Left ventricle myocardium superior (tissue), 1 donor: ENCODE measurements around the gene PDIA4. TPM values are rescaled to one million over a fixed set of nuclear protein-coding genes. Genes with fewer than 3 reads are reported as not detected.
"Not testable (repeated sequence)": the region's sequence is repeated elsewhere in the genome, so short reads cannot be mapped to it uniquely, and the experiment has no call there.

Source experiments
- ATAC-seq: fragments of 200-7000 bp; cut with Tn5 transposase; one replicate; pipeline ENCODE4 v1.9.1; 2020; ENCODE audit warnings: mild to moderate bottlenecking, moderate library complexity
- DNase-seq: peaks from one replicate; pipeline ENCODE4 v3.0.0-alpha.2; 2020
- intact Hi-C: fragments of 100-400 bp; cut with micrococcal nuclease; formaldehyde crosslinking; loops from one replicate; pipeline ENCODE4 v1.11.0; 2022
- total RNA-seq: library from RNA; stranded (reverse); fragmentation: NEBNext Ultra II Directional; extraction: Animal tissue kit (Norgen Biotek cat#: 25700); gene quantifications from one replicate; pipeline ENCODE4 v1.2.1, GENCODE V29; 2021
- donor health status: DM: no; HTN: yes; CAD: no; lungs with severe emphysema.

PDIA4 gene
- total RNA-seq, 1 donor from 2014 or later: 35.1 TPM

DNA sequence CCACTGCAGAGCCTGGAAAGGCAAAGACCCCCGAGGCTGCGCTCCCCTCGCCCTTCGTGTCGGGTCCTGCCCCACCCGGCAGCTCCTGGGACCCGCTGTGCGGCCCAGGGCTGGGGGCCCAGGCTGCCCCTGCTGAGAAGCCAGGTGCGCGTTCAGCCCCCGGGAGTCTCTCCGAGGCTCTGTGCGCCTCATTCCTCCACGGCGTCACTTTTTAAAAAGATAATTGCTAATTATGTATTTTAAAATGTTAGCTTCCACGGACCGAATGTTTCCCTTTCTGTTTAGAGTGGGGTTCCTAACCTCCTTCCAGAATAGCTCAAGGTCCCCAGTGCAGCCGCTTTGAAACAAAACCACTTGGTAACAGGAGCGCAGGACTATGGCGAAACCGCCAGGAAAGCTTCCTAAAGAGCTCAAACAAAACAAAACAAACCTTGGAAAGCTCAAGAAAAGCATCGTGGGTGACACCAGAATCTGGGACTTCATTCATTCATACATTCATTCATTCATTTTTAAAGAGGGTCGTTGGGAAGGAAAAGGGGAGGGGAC is 45.6 kb downstream of the PDIA4 start:
- ATAC-seq (no peak), DNase-seq (no peak)
- intact Hi-C loops: no loop called here

DNA sequence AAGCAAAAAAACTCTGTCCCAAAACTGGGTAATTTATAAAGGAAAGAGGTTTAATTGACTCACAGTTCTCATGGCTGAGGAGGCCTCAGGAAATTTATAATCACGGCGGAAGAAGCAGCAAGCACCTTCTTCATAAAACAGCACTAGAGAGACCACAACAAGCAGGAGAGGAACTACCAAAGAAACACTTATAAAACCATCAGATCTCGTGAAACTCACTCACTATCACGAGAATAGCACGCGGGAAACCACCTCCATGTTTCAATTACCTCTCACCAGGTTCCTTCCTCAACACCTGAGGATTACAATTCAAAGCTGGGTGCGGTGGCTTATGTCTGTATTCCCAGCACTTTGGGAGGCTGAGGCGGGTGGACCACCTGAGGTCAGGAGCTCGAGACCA is 48.5 kb downstream of the PDIA4 start:
- ATAC-seq: no peak
- DNase-seq: no peak
- intact Hi-C loops: no loop called here

DNA sequence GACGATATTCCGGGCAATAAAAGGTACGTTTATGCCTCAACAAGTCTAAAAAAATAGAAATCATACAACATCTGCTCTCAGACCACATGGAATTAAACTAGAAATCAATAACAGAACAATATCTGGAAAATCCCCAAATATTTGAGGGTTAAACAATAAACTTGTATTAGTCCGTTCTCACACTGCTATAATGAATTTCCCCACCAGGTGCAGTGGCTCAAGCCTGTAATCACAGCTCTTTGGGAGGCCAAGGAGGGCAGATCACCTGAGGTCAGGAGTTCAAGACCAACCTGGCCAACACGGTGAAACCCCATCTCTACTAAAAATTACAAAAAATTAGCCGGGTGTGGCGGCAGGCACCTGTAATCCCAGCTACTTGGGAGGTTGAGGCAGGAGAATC is 49.2 kb downstream of the PDIA4 start:
- ATAC-seq, intact Hi-C loops, DNase-seq: not testable (repeated sequence)

DNA sequence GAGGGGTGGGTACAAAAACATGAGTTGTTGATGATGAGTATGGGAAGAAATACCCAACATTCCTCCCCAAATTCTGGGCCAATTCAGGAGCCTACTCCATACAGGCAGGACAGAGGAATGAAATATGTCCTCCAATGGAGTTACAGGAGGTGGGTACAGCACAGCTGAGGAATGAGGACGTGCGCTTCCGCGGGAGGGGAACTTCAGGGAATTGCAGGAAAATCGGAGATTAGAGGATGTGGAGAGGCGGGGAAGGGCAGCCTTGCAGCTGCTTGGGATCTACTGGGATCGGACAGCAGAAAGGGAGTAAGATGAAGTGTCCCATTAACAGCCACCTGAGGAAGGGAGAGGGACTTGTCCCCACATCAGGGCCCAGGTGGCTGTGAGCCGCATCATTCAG is 50.2 kb downstream of the PDIA4 start:
- DNase-seq: no peak
- ATAC-seq: no peak
- intact Hi-C loops: no loop called here

DNA sequence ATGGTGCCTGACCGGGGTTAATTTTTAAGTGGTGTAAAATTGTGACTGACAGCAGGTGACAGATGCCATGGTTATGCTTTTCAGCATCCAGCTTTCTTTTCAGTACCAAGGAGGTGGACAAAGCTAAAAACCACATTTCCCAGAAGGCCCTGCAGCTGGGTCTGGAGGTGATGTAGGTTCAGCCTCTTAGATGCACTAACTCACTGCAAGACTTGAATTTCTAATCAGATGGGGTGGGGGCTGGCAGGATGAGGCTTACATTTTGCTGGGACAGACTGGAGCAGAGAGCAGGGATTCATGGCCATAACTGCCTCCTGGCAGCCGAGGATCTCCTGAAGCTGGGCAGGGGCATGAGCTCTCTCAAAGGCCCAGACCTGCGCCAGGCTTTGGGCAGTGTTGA is 52.4 kb downstream of the PDIA4 start:
- ATAC-seq: no peak
- intact Hi-C loops: no loop called here

DNA sequence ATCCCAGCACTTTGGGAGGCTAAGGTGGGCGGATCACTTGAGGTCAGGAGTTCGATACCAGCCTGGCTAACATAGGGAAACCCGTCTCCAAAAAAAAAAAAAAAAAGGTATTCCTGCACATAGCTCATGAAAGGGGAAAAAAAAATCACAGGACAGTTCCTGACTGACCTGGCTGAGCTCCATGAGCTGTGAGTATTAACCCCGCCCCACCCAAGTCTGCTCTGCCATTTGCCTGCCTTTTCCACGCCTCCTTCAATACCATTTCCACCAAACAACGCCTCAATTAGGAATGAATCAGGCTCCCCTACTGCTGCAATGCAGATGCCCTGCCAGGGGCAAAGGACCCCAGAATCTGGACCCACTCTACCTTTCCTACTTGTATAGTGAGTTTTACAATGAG is 55.0 kb downstream of the PDIA4 start:
- DNase-seq (no peak), ATAC-seq (no peak)
- intact Hi-C loops: no loop called here

More for the DNA sequence above, 52.4 kb downstream of the PDIA4 start:
- no peak for DNase-seq

DNA sequence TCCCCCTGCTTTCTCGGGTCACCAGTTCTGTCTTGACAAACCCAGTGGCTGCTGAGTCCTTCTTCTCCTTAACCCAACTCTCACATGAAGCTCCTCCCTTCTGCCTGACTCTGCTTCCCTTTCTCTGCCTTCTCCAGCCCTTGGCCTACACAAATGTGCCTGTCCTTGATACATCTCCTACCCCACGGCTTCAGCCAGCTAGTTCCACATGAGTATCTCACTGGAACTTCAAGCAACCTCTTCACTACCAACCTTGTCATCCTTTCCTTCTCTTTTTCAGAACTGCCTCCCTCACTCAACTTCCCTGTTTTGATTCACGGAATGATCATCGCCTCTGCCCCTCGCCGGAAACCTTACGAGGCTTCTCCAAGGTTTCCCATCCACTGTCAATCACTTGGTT is 55.9 kb downstream of the PDIA4 start:
- intact Hi-C loops: no loop called here
- no peak for ATAC-seq
- no peak for DNase-seq

DNA sequence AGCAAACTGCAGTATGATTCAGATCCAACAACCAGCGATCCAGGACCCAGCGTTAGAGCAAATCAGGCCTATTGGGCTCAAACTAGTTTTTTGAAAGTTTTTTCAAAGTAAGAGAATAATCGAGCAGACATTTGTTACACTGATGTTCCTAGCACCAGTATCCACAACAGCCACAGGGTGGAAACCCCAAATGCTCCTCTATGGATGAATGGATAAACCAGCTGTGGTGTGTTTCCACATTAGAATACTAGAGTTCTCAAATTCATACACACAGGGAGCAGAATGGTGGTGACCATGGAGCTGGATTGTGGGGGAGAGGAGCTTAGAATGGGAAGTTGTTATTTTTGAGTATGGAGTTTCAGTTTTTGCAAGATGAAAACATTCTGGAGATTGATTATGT is 60.7 kb downstream of the PDIA4 start:
- ATAC-seq (no peak), DNase-seq (no peak)
- intact Hi-C loops: loop anchor here (10.0 kb wide), 1 partner anchor 463 kb away; no protein-coding TSS in a partner anchor

DNA sequence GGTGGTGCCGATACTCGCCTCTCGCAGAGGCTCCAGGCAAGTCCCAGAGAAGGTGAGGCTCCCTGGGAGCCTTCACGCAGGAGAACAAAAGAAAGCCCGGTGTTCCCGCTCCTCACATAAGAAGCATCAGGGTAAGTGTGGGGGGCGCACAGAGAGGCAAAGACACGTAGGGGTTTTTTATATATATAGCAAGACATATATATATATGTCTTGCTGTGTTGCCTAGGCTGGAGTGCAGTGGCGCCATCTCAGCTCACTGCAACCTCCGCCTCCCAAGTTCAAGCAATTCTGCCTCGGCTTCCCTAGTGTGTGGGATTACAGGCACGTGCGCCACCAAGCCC is 61.3 kb downstream of the PDIA4 start:
- ATAC-seq (no peak), DNase-seq (no peak)
- intact Hi-C loops: loop anchor here (10.0 kb wide), 1 partner anchor 462 kb away; no protein-coding TSS in a partner anchor

DNA sequence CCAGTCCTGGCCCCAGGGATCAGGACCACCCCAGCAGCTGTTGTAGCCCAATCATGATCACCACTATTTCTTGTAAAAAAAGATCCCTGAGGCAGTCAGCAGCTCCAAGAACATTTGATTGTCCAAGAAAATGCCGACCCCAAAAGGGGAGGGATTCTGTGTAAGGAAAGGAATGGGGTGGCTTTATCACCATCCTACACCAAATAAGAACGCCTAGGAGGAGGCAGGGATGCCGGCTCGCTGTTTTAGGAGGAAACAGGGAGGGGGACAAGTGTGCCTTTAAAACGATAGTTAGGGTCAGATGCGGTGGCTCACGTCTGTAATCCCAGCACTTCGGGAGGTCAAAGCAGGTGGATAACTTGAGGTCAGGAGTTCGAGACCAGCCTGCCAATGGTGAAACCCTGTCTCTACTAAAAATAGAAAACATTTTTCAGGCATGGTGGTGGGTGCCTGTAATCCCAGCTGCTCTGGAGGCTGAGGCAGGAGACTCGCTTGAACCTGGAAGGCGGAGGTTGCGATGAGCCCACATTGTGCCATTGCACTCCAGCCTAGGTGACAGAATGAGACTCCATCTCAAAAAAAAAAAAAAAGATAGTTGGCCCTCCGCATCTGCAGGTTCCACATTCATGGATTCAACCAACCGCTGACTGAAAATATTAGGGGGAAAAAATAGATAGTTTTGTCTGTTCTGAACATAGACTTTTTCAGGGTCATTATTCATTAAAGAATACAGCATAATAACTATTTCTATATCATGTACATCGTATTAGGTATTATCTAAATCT is 63.6 kb downstream of the PDIA4 start:
- DNase-seq (no peak), ATAC-seq (no peak)
- intact Hi-C loops: loop anchor here (10.0 kb wide), 1 partner anchor 460 kb away; no protein-coding TSS in a partner anchor

DNA sequence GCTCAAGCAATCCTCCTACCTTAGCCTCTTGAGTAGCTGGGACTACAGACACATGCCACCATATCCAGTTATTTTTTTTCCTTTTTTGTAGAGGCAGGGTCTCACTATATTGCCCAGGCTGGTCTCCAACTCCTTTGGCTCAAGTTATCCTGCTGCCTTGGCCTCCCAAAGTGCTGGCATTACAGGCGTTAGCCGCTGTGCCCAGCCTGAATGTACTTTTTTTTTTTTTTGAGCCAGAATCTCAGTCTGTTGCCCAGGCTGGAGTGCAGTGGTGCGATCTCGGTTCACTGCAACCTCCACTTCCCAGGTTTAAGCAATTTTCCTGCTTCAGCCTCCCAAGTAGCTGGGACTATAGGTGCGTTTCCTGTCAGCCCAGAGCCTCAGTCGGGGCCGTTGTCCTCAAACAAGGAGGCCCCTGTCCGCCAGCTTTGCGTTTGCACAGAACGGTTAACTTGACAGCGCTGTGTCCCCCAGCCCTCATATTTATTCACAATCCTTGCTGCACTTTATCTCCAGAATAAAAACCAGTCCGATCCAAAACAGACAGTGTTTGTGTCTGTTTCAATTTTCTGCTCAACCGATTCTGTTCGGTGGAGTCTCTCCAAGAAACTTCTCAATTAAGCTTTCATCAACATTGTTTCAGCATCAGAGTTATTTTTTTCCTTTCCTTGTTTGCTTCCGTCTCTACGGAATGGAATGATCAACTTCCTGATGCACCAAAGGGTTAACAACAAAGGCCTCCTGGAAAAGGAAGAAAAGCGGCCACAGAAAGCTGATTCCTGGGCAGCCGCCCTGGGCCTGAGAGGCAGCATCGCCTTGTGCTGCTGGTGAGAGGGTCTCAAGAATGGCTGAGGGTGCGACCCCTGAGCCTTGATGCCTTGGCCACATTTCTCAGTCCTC is 64.5 kb downstream of the PDIA4 start:
- peak; percentile 9 for ATAC-seq
- intact Hi-C loops: loop anchor here (2.0 to 10.0 kb wide), 2 partner anchors 389 to 459 kb away; no protein-coding TSS in a partner anchor

DNA sequence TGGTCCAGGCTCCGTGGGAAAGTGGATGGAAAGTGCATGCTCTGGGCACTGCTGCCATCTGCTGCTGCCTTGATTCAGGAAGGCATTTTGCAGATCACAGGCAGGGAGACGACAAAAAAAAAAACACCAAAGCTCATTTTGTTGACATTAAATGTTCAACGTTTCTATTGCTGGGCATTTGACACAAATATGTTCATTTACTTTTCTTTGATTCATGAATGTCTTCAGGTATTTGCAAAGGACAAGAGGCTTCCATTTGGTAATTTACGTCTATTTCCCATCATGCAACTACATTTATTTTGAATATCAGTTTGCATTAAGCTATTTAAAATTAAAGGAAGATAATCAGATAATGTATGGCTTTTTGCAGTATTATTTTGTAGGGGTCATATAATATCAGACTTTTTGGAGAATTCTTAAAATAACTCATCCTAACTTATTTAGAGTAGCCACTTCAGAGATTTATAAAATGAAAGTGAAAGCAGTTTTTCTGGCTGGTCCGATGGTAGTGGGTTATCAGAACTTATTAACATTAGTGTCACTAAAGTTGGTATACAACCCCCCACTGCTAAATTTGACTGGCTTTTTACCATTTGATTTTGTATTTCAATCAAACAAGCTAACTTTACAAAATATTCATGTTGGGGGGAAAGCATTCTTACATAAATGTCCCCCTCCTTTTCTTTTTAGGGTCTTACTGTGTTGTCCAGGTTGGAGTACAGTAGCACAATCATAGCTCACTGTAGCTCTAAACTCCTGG is 65.3 kb downstream of the PDIA4 start:
- ATAC-seq (peak; percentile 86), DNase-seq (peak; percentile 76)
- intact Hi-C loops: loop anchor here (2.0 to 10.0 kb wide), 2 partner anchors 388 to 458 kb away; no protein-coding TSS in a partner anchor

More for the DNA sequence above, 64.5 kb downstream of the PDIA4 start:
- no peak for DNase-seq

DNA sequence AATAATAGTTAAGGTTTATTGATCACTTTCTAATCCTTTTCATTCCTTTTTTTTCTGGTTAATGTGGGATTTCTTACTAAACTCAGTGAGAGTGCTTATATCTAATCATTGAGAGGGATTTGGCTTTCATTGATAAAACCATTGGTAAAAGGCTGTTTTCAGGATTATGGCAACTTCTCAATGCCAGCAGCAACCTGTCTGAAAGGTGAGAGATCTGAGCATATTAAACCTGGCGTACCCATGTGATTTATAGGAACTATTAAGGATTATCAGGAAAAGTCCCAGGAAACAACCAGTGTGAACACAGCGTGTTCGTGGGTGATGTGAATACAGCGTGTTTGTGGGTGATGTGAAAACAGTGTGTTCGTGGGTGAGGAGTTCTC is 65.9 kb downstream of the PDIA4 start:
- no peak for ATAC-seq
- DNase-seq: no peak
- intact Hi-C loops: loop anchor here (2.0 to 10.0 kb wide), 2 partner anchors 388 to 458 kb away; no protein-coding TSS in a partner anchor

DNA sequence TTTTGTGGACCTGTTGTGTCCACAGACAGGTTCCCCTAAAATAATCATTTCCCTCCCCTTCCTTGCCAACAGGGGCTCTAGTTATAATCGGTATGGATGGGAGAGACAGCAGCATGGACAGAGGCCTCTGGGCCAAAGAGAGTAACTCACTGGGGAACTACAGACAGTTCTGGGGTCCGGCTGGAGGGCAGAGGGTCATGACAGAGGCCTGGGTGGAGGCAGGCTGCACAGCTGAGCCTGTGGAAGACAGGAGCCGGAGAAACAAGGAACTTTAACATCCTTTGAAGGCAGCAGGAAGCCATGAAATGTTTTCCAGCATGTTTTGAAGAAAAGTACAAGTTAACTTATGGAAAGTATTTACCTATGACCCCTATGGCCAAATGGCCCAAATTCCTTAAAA is 68.6 kb downstream of the PDIA4 start:
- intact Hi-C loops: loop anchor here (10.0 kb wide), 1 partner anchor 455 kb away; no protein-coding TSS in a partner anchor
- ATAC-seq (no peak), DNase-seq (no peak)

DNA sequence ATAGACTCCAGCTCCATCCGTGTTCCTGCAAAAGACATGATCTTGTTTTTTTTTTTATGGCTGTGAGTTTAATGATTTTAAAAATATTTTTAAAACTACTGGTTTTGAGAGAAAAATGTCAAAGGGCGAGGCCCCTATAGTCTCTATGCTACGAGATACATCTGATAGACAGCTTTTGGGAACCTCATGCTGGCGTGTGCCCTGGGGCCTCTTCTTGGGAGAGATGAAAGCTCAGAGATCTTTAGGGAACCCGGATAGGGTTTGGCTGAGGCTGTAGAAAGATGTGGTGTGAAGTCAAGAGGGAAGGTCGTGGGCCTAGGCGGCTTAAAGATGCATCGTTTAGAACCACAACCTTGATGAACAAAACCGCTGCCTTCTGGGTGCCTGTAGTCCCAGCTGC is 70.2 kb downstream of the PDIA4 start:
- ATAC-seq (no peak), DNase-seq (no peak)
- intact Hi-C loops: no loop called here

DNA sequence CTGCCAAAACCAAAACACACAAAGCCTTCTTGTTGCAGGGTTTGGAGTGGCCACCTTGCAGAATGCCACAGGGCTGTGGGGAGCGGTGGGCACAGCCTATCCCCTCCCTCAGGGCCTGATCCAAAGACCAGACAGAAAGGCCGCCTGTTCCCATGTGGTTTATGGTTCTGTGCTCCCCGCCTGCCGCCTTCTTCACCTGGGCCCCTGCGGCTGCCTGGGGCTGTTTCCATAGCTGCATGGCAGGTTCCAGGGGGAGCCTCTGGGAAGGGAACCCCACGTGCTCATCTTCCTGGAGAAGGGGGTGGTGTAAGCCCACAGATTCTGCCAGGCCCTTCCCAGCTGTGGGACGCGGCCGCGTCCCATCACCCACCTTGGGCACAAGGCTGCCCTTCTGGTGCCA is 73.5 kb downstream of the PDIA4 start:
- no peak for ATAC-seq
- DNase-seq: no peak
- intact Hi-C loops: no loop called here

DNA sequence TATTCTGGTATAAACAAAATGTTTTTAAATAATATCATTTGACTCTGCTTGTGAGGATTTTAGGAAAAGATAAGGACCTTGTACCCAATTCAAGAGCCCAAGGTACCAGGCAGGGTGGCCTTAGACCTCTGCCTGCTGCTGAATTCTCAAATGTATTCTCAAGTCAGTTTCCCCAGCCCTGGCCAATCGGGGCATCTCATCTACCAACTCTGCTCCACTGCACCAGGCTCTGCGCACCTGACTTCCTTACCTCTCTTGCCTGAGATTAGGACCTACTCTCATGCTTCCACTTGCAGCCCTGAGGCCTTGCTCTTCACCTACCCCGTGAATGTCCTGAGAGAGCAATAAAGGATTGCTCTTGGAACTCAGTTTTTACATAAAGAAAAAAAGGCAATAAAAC is 74.6 kb downstream of the PDIA4 start:
- intact Hi-C loops: no loop called here
- ATAC-seq (no peak), DNase-seq (no peak)
